B cell (primary cell): ENCODE data around the gene NT5C3A. TPM values are rescaled to one million over a fixed set of nuclear protein-coding genes. Genes with fewer than 3 reads are reported as not detected.

Experiments
- ATAC-seq: fragments of 200-7000 bp; cut with Tn5 transposase; one replicate; pipeline ENCODE4 v1.10.0; 2021; ENCODE audit warnings: low read depth, mild to moderate bottlenecking, moderate number of reproducible peaks, moderate library complexity
- CTCF ChIA-PET: fragments of 350-600 bp; sonication (Branson Sonifier 250); formaldehyde crosslinking; loops from one replicate; lab custom pipeline; 2021; ENCODE audit warnings: antibody characterized with exemption, inconsistent platforms; lab: Charles Lee
- POLR2A ChIA-PET: fragments of 350-600 bp; sonication (Branson Sonifier 250); formaldehyde crosslinking; loops from one replicate; lab custom pipeline; 2021; ENCODE audit warnings: antibody characterized with exemption; lab: Charles Lee
- DNase-seq: peaks from one replicate; pipeline ENCODE4 v3.0.0; 2013
- H2AFZ ChIP-seq: 2 replicates; pipeline ENCODE4 v1.6.1; 2012; ENCODE audit warnings: mild to moderate bottlenecking, low read depth, low read length; ENCODE audit not compliant: insufficient read depth, poor library complexity, severe bottlenecking
- H3K27ac ChIP-seq, 2 donors: 1 replicate in 1 of 2; 2 replicates in 1 of 2; pipeline ENCODE4 v1.5.1; 2012 to 2013; ENCODE audit warnings: low read length in 2 of 2, mild to moderate bottlenecking in 2 of 2, moderate library complexity in 1 of 2
- H3K27me3 ChIP-seq, 4 experiments: fragments of 200-600 bp in 1 of 4; sonication (generic) in 1 of 4; replicated peaks in 1 of 4; 1 replicate in 2 of 4; 2 replicates in 2 of 4; pipeline versions ENCODE4 v1.6.1 to v1.7.0; 2013 to 2016; ENCODE audit warnings: low read length in 3 of 4, mild to moderate bottlenecking in 2 of 4, mixed read lengths in 1 of 4, moderate library complexity in 1 of 4; ENCODE audit not compliant: insufficient read depth in 4 of 4, control insufficient read depth in 3 of 4; ENCODE audit errors: control extremely low read depth in 1 of 4
- H3K36me3 ChIP-seq, 2 experiments: replicated peaks in 1 of 2; 1 replicate in 1 of 2; 2 replicates in 1 of 2; pipeline versions ENCODE4 v1.6.1 to v1.7.1; 2013; ENCODE audit warnings: low read length in 1 of 2; ENCODE audit not compliant: insufficient read depth in 2 of 2, control insufficient read depth in 1 of 2; ENCODE audit errors: control extremely low read depth in 1 of 2, extremely low read depth in 1 of 2
- H3K4me1 ChIP-seq, 2 donors: fragments of 200-600 bp in 1 of 2; sonication (generic) in 1 of 2; 1 replicate in 1 of 2; 2 replicates in 1 of 2; pipeline versions ENCODE4 v1.5.1 to v1.6.1; 2013 to 2017; ENCODE audit warnings: low read length in 2 of 2; ENCODE audit not compliant: control insufficient read depth in 2 of 2, insufficient read depth in 2 of 2
- H3K4me2 ChIP-seq: replicated peaks from 2 replicates; pipeline ENCODE3; 2012; ENCODE audit warnings: mild to moderate bottlenecking, low read depth, low read length; ENCODE audit not compliant: poor library complexity, severe bottlenecking
- H3K4me3 ChIP-seq, 5 experiments: fragments of 200-600 bp in 1 of 5; sonication (generic) in 1 of 5; 1 replicate in 3 of 5; 2 replicates in 2 of 5; pipeline versions ENCODE4 v1.5.1 to v1.7.0; 2011 to 2016; ENCODE audit warnings: low read length in 4 of 5, mild to moderate bottlenecking in 4 of 5, low read depth in 2 of 5, control low read depth in 1 of 5, moderate library complexity in 1 of 5; ENCODE audit not compliant: insufficient read depth in 1 of 5; ENCODE audit errors: control extremely low read depth in 1 of 5, extremely low read depth in 1 of 5
- H3K79me2 ChIP-seq: fragments of 200-600 bp; sonication (generic); one replicate; pipeline ENCODE4 v1.6.0; 2016; ENCODE audit warnings: low read length; ENCODE audit not compliant: control insufficient read depth, insufficient read depth
- H3K9ac ChIP-seq: fragments of 200-600 bp; sonication (generic); 2 replicates; pipeline ENCODE4 v1.6.1; 2017; ENCODE audit warnings: mild to moderate bottlenecking, low read length, moderate library complexity
- H3K9me3 ChIP-seq, 3 donors: one replicate each; pipeline versions ENCODE4 v1.6.1 to v1.7.1; 2013; ENCODE audit warnings: low read length in 2 of 3; ENCODE audit not compliant: control insufficient read depth in 2 of 3, insufficient read depth in 1 of 3; ENCODE audit errors: control extremely low read depth in 1 of 3
- H4K20me1 ChIP-seq: 2 replicates; pipeline ENCODE4 v1.6.0; 2012; ENCODE audit warnings: mild to moderate bottlenecking, low read length; ENCODE audit not compliant: insufficient read depth, control insufficient read depth, poor library complexity, severe bottlenecking
- H3K27ac Mint-ChIP-seq: one replicate; pipeline ENCODE4 v1.8.0; 2021; ENCODE audit warnings: mixed read lengths
- H3K27me3 Mint-ChIP-seq: one replicate; pipeline ENCODE4 v1.8.0; 2021; ENCODE audit warnings: mixed read lengths
- H3K4me1 Mint-ChIP-seq: one replicate; pipeline ENCODE4 v1.8.0; 2021; ENCODE audit warnings: mixed read lengths
- H3K4me3 Mint-ChIP-seq: one replicate; pipeline ENCODE4 v1.8.0; 2021; ENCODE audit warnings: mixed read lengths
- H3K9me3 Mint-ChIP-seq: one replicate; pipeline ENCODE4 v1.8.0; 2022; ENCODE audit warnings: mixed read lengths; ENCODE audit not compliant: insufficient read depth
- EZH2 ChIP-seq: IDR thresholded peaks from 2 replicates; pipeline ENCODE4 v1.6.1; 2012; ENCODE audit warnings: borderline replicate concordance, low read depth, mild to moderate bottlenecking, moderate library complexity, low read length; ENCODE audit not compliant: insufficient read depth, poor library complexity, severe bottlenecking
- WGBS: methylation state at CpG from one replicate; pipeline ENCODE4 v1.1.5; 2013; ENCODE audit warnings: missing lambda C conversion rate; ENCODE audit not compliant: insufficient coverage; 5-methylcytosine and 5-hydroxymethylcytosine counted together
- intact Hi-C: fragments of 100-400 bp; cut with micrococcal nuclease; formaldehyde crosslinking; loops from one replicate; pipeline ENCODE4 v1.10.0; 2022
- polyA plus RNA-seq: library from polyadenylated mRNA; depleted of rRNA; stranded (reverse); fragments of >200 nt; gene quantifications from 2 replicates; pipeline ENCODE4 v1.2.3, GENCODE V29; 2012
- total RNA-seq, 2 donors: library from RNA; stranded (reverse); fragments of 120-200 nt in 1 of 2; gene quantifications; 1 replicate in 1 of 2; 2 replicates in 1 of 2; pipeline versions ENCODE4 v1.2.3 to v1.2.4, GENCODE V29; 2013 to 2022
- TF ChIP-seq, protein P1 (sequence below): fragments of 200-600 bp; IDR thresholded peaks from one replicate; pipeline ENCODE4 v1.8.0; 2022; ENCODE audit warnings: antibody characterized with exemption, mild to moderate bottlenecking

The NT5C3A gene
- total and polyA plus RNA-seq, 2 donors (not counting 1 experiment from before 2014, with no cell fraction given): 37.3 to 41.0 TPM

- Histone ChIP-seq H3K4me3 (no peak overlapping the region), H3K27me3 (peaks cover 0 to 4% (median 0%) of the 10 kb centered on the region in 4 experiments), H3K27ac (no peak overlapping the region), H2AFZ (peak overlapping the region; percentile 39), H3K9ac (no peak overlapping the region), H3K4me2 (no peak overlapping the region), H3K36me3 (no peaks in the 10 kb centered on the region), H3K9me3 (no peaks in the 10 kb centered on the region), H4K20me1 (no peaks in the 10 kb centered on the region), H3K79me2 (peaks cover 29% of the 10 kb centered on the region), H3K4me1 (peaks cover 24 to 26% of the 10 kb centered on the region in 2 donors)
- Mint-ChIP-seq H3K27ac (no peak overlapping the region), H3K27me3 (peaks cover 17% of the 10 kb centered on the region), H3K4me1 (peaks cover 27% of the 10 kb centered on the region), H3K9me3 (no peaks in the 10 kb centered on the region), H3K4me3 (no peak overlapping the region)
- WGBS: 83% methylated on average over 3 of the region's 3 CpGs
- ATAC-seq: no peak
- TF ChIP-seq, protein P1, sequence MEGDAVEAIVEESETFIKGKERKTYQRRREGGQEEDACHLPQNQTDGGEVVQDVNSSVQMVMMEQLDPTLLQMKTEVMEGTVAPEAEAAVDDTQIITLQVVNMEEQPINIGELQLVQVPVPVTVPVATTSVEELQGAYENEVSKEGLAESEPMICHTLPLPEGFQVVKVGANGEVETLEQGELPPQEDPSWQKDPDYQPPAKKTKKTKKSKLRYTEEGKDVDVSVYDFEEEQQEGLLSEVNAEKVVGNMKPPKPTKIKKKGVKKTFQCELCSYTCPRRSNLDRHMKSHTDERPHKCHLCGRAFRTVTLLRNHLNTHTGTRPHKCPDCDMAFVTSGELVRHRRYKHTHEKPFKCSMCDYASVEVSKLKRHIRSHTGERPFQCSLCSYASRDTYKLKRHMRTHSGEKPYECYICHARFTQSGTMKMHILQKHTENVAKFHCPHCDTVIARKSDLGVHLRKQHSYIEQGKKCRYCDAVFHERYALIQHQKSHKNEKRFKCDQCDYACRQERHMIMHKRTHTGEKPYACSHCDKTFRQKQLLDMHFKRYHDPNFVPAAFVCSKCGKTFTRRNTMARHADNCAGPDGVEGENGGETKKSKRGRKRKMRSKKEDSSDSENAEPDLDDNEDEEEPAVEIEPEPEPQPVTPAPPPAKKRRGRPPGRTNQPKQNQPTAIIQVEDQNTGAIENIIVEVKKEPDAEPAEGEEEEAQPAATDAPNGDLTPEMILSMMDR: no peak
- TF ChIP-seq EZH2: no peak
- ChIA-PET CTCF (interaction anchor here (4.0 to 5.0 kb wide), 2 partner anchors 11 to 266 kb away, joined by 15 to 66 read pairs; no protein-coding TSS in a partner anchor), POLR2A (no interaction called here)
- intact Hi-C loops: no loop called here
- DNase-seq: no peak
Measured at GRCh38 chr7:33111614-33112013, 49.0 kb upstream of the NT5C3A start.

- peak overlapping the region; percentile 68 for H3K9ac ChIP-seq
- CTCF ChIA-PET: interaction anchor here (0.7 to 5.0 kb wide), 24 partner anchors 8 to 806 kb away, joined by 3 to 66 read pairs (median 4); partner anchors contain the start of genes BBS9 and NT5C3A
Measured at GRCh38 chr7:33109758-33110238, 47.2 kb upstream of the NT5C3A start.

More at GRCh38 chr7:33109758-33110238, 47.2 kb upstream of the NT5C3A start:
- Mint-ChIP-seq H3K27me3 (peaks cover 17% of the 10 kb centered on the region), H3K4me3 (peak overlapping the region; percentile 95), H3K4me1 (peaks cover 41% of the 10 kb centered on the region), H3K9me3 (no peaks in the 10 kb centered on the region), H3K27ac (peak overlapping the region; percentile 53)
- TF ChIP-seq, protein P1: peak; percentile 8
- no peak for TF ChIP-seq EZH2
- peaks cover 0 to 4% (median 0%) of the 10 kb centered on the region in 4 experiments for H3K27me3 ChIP-seq
- peaks cover 11% of the 10 kb centered on the region for H4K20me1 ChIP-seq
- no peaks in the 10 kb centered on the region for H3K36me3 ChIP-seq
- ATAC-seq: no peak
- H3K27ac ChIP-seq: peak overlapping the region in 1 of 2 donors; percentile 65
- H3K4me2 ChIP-seq: peak overlapping the region; percentile 85
- POLR2A ChIA-PET: interaction anchor here (1.2 to 2.1 kb wide), 4 partner anchors 19 to 614 kb away, joined by 3 to 13 read pairs (median 8); partner anchors contain the start of genes AVL9 and NT5C3A
- H3K9me3 ChIP-seq: no peaks in the 10 kb centered on the region
- H3K4me1 ChIP-seq: peaks cover 40 to 41% of the 10 kb centered on the region in 2 donors
- H3K79me2 ChIP-seq: peaks cover 48% of the 10 kb centered on the region
- intact Hi-C loops: loop anchor here (1.0 to 2.0 kb wide), 9 partner anchors 20 to 619 kb away; partner anchors contain the start of genes BBS9 and LSM5
- peak overlapping the region; percentile 79 for H2AFZ ChIP-seq
- peak; percentile 32 for DNase-seq
- H3K4me3 ChIP-seq: peak overlapping the region; percentile 11 to 68 (median 51)
- 0% methylated on average over 3 of the region's 11 CpGs for WGBS
